Stimulated activated CD4-positive, alpha-beta T cell treated with anti-CD3 and anti-CD28 coated beads, Interleukin-2, amount 100 ng/mL, for 24 hours (primary cell): Measurements from ENCODE around the gene C11orf97.
A peak's percentile ranks its signal among the peaks of the same experiment; 100 is the strongest.
"Not testable (repeated sequence)": the region's sequence is repeated elsewhere in the genome, so short reads cannot be mapped to it uniquely, and the experiment has no call there.

Experiments used
- DNase-seq, 2 donors: peaks; one replicate each; pipeline ENCODE4 v3.0.0-alpha.2; 2020

The C11orf97 gene

DNA sequence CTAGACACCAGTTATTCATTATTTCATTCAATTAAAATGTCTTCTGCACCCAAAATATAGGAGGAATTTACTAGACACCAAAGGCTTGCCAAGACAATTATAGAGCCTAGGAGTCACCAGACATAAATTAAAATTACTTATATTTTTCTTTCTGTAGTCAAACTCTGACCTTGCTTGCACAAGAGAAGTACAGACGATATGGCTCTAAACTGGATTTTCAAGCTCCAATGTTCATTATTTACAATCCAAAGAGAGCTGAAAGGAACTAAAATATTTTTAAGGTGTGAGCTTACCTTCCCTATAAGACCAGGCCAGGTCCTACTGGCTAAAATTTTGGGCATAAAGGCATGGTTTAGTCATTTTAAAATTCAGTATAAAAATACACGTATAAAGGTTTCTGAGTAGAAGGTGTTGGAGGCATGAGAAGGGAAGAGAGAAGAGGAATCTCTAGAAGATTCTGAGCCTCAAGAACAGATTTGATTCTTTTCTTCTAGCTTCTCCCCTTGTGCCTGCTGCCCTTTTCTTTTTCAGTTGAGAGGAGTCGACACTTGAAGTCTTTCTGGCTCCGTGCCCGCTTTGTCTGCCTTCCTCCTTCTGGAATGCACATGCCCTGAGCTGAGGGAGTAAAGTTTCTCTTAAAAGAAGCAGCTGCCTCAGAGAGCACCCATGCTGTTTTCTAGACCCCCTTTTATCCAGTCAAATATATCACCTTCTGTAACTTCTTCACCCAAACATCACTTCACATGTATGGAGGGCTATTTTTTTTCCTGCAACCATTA lies 13.5 kb downstream of the C11orf97 start:
- DNase-seq: no peak

DNA sequence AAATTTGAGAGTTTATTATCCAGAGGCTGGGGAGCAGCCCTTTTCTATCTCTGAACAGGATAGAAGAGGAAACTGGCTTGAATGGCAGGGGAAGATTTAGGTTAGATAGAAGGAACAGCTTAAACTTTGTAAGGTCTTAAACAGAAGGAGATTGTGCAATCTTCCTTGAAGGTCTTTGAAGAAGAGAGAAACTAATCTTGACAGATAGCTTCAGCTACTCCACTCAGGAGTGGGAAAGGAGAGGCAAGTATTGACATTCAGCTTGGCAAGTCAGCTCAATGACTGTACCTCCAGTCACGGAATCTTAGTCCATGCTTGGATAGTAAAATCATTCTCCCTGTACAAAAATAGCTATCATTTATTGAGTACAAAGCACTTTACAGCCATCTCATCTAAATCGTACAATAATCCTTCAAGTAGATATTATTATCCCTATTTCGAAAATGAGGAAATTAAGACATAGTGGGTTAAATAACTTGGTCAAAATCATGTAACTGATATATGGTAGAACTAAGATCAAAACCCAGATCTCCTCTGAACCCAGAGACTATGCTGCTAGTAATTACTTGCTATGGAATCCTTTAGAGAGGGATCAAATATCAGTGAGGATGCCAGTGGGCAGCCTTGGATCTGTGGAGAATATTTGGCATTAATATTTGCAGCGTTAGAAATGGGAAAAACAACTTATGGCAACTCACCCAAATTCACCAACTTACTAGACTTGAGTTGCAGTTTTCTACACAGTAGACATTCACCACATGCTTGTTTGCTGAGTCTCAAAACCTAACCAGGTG lies 14.6 kb downstream of the C11orf97 start:
- no peak for DNase-seq

DNA sequence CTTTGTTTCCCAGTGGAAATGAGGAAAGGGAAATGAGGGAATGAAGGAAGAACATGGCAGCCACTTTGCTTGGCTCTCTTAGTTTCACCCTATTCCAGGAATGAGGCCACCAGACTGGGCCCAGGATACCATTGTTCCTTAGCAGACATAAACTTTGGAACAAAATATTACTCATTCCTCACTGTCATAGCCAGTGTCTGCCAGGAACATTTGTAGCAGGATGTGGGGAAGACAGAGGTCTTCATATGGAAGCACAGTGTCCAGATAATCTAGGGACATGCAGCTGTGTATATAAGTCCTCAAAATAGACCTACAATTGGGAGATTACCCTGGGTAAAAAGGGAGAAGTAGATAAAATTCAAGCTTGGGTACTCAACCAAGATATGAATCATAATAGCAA lies 16.3 kb downstream of the C11orf97 start:
- no peak for DNase-seq

DNA sequence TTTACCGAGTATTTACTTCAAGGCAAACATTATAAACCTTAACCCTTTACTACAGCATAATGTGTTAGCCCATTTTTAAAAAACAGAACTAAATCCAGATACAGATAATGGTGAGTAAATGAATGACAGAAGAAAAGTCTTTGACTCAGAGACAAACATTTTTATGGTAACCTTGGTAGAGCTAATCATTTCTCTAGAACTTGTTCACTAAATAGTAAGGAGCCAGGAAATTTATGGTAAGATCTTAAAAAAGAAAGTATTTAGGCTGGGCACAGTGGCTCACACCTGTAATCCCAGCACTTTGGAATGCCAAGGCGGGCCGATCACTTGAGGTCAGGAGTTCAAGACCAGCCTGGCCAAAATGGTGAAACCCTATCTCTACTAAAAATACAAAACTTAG lies 19.9 kb downstream of the C11orf97 start:
- DNase-seq: no peak

DNA sequence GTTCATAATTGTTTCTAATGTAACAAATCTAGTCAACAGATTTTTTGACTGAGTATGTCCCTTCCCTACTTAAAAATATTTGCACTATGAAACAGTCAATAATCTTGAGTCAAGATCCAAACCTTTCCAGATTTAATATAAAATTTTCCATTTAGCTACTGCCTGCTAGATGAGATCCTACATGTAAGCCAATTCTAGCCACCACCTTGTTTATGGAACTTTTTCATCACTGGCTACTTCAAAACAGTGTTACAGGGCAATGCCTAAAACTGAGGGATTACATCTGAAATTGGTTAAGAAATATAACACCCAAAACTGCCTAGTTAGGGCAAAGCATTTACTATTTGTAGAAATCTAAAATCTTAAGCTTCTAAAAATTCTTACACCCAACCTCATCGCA lies 20.9 kb downstream of the C11orf97 start:
- DNase-seq: no peak

DNA sequence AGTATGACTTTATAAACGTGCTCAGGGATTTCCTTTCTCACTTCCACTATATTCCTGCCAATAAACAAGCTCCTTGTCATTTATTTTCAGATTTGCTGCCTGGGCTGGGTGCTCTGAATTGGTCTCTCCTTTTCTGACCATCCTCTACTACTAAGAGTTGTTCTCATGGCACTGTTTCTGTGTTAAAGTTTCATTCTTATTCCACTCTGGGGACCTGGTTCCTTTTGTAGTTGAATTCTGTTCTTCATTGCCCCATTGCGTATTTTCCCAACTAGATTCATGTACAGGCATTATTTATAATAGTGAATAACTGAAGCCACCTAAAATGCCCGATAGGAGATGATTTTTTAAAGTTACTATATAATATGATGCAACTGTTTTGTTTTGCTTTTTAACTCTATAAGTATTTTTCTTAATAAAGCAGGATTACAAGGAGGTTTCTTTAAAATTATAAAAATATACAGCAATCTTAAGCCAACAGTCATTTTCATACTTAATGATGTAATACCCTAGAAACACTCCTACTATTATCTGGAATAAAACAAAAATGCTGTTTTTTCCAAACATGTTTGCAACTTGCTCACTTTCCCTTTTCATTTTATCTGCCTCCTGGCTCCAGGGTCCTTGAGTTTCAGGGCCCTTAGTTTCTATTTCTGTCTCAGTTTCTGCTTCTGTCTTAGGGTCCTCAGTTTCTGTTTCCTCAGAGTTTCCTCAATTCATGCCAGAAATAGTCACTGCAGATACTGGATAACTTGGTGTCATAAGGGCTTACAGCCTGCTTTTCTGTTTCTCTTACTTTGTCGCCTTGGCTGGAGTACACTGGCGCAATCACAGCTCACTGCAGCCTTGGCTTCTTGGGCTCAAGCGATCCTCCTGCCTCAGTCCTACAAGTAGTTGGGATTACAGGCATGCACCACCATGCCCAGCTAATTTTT lies 21.7 kb downstream of the C11orf97 start:
- DNase-seq: no peak

DNA sequence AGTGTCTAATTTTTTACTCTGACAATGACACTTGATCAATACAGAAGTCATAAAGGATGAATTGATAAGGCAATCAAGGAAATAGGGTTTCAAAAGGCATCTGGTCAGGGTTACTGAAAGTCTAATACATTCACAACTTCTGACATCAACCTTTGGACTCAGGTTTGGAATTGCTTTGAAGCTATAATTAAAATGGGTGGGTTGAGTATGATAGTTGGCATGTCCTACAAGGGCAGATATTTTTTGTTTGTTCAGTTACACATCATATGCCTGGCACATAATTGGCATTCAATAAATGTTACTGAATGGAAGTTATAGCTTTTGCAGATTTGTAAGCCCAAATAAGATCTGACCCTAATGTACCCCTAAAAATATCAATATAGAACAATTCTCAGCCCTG lies 24.1 kb downstream of the C11orf97 start:
- DNase-seq: no peak

DNA sequence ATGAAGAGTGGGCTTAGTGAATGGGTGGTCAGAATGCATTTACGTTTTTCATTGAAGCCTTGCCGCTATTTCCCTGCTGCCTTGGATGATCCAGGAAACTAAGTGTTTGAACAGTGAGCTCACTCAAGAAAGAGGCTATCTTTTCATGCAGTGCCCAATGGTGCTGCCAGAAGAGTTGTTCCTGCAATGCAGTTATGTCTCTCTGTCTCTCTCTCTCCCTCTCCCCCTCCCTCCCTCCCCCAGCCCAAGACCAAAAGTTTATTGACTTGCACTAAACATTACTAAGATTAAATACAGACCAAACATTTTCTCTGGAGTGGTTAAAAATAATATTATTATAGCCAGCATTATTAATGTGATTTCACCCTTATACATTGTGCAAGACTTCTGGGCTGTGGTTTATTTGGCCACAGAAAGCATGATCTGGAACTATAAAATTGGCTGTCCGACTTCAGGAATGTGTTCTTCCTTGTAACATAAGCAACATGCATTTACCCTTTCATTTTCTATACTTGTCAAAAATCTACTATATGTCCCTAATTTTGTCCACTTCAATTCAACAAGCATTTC lies 24.9 kb downstream of the C11orf97 start:
- DNase-seq: no peak

DNA sequence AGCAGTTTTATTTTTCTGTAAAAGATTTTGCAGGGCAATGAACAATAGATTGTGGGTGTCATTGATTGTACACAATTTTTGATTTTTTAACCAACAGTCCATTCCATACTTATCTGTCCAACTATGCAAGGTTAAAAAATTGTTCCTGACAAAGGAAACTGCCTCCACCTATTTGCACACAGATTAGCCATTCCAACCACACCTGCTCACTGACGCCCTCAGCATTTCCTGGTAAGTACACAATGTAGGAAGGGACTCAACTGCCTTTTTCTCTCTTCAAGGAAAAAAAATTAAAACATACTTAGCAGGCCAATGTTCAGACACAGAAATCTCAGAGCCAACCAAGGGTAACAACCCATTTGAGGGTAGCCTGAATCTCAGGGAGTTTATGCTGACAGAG lies 27.2 kb downstream of the C11orf97 start:
- DNase-seq: no peak

DNA sequence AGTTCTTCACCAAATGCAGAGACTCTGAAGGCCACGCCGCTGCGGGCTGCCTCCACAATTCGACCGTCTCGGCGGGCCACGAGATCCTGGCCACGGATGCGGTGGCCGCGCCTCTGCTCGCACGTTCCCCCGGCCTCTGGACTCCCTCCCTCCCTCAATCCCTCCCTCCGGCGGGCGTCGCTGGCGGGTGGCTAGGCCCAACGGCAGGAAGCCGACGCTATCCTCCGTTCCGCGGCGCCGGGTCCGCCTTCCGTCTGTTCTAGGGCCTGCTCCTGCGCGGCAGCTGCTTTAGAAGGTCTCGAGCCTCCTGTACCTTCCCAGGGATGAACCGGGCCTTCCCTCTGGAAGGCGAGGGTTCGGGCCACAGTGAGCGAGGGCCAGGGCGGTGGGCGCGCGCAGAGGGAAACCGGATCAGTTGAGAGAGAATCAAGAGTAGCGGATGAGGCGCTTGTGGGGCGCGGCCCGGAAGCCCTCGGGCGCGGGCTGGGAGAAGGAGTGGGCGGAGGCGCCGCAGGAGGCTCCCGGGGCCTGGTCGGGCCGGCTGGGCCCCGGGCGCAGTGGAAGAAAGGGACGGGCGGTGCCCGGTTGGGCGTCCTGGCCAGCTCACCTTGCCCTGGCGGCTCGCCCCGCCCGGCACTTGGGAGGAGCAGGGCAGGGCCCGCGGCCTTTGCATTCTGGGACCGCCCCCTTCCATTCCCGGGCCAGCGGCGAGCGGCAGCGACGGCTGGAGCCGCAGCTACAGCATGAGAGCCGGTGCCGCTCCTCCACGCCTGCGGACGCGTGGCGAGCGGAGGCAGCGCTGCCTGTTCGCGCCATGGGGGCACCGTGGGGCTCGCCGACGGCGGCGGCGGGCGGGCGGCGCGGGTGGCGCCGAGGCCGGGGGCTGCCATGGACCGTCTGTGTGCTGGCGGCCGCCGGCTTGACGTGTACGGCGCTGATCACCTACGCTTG lies 31.7 kb downstream of the C11orf97 start, which contains the start of gene FUT4:
FUT4 (plus strand) TSS at position 227 of the 951 bp plus-strand sequence; CDS start at position 440, 213 bp downstream.
- peak; percentile 73 to 82 for DNase-seq

DNA sequence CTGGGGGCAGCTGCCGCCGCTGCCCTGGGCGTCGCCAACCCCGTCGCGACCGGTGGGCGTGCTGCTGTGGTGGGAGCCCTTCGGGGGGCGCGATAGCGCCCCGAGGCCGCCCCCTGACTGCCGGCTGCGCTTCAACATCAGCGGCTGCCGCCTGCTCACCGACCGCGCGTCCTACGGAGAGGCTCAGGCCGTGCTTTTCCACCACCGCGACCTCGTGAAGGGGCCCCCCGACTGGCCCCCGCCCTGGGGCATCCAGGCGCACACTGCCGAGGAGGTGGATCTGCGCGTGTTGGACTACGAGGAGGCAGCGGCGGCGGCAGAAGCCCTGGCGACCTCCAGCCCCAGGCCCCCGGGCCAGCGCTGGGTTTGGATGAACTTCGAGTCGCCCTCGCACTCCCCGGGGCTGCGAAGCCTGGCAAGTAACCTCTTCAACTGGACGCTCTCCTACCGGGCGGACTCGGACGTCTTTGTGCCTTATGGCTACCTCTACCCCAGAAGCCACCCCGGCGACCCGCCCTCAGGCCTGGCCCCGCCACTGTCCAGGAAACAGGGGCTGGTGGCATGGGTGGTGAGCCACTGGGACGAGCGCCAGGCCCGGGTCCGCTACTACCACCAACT lies 32.5 kb downstream of the C11orf97 start:
- DNase-seq: no peak

DNA sequence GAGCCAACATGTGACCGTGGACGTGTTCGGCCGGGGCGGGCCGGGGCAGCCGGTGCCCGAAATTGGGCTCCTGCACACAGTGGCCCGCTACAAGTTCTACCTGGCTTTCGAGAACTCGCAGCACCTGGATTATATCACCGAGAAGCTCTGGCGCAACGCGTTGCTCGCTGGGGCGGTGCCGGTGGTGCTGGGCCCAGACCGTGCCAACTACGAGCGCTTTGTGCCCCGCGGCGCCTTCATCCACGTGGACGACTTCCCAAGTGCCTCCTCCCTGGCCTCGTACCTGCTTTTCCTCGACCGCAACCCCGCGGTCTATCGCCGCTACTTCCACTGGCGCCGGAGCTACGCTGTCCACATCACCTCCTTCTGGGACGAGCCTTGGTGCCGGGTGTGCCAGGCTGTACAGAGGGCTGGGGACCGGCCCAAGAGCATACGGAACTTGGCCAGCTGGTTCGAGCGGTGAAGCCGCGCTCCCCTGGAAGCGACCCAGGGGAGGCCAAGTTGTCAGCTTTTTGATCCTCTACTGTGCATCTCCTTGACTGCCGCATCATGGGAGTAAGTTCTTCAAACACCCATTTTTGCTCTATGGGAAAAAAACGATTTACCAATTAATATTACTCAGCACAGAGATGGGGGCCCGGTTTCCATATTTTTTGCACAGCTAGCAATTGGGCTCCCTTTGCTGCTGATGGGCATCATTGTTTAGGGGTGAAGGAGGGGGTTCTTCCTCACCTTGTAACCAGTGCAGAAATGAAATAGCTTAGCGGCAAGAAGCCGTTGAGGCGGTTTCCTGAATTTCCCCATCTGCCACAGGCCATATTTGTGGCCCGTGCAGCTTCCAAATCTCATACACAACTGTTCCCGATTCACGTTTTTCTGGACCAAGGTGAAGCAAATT lies 33.3 kb downstream of the C11orf97 start:
- DNase-seq: no peak

DNA sequence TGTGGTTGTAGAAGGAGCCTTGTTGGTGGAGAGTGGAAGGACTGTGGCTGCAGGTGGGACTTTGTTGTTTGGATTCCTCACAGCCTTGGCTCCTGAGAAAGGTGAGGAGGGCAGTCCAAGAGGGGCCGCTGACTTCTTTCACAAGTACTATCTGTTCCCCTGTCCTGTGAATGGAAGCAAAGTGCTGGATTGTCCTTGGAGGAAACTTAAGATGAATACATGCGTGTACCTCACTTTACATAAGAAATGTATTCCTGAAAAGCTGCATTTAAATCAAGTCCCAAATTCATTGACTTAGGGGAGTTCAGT lies 33.9 kb downstream of the C11orf97 start:
- DNase-seq: no peak

DNA sequence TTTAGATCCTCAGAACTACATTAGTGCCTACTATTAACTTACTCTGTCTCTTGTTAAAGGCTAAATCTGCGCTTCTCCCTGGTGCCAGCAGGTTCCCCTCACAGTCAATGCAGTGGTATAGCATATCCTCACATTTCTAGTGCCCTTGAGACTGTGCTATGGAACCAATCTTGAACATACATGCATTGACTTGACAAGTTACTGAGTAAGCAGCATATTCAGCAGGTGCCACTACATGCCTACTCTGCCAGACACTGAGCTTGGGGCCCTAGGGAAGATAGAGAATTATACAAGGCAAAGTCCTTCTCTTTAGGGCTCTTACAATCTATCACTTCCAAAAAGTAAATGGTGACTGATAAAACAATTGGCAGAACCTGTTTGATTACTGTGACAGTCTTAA lies 34.6 kb downstream of the C11orf97 start:
- DNase-seq: no peak

DNA sequence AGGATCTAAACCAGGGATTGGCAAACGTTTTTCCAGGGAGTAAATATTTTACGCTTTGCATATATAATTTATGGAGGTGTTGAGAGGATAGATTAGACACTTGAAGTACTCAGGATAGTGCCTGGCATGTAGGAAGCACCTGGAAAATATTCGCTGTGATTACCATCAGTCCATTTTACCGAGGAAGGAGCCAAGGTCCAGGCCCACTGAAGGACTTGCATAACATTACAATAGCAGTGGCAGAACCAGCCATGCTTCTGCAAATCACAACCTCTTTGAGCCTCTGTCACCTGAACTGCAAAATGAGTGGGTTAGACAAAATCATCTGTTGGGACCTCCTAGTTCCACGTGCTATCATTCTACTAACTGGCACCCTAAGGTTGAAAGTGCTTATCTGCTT lies 36.9 kb downstream of the C11orf97 start:
- DNase-seq: no peak

DNA sequence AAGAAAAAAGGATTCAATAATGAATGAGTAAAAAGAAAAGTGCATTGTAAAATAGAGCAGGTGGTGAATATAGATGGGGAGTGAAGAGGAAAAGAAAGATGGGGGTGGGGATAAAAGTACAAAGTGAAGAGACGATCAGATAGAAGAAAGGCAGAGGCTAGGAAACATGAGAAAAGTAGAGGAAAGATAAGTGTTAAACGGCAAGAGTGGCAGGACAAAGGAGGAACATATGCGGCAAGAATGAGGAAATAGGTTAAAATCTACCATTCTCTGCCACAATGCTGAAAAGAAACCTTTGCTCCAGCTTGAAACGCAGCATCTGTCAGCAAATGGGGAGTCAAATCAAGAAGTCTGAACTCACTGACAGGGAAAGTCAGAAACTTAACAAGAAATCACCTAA lies 38.3 kb downstream of the C11orf97 start:
- no peak for DNase-seq

DNA sequence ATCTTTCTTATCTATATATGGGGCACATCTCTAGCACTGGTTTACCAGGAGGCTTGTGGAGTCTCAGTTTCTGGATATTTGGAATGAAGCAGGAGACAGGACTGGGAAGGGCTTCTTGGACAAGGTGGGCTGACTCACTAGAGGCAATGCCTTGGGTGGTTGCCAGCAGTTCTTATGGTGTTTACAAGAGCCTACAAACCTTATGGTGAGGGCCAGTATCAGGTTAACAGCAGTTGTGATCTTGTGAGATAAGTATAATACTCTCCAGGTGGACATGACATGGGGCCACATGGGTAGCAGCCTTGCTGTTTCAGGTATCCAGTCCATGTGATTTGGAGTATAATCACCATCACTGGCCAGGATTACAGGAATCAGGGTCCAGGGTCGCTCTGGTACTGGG lies 41.7 kb downstream of the C11orf97 start:
- DNase-seq: no peak

DNA sequence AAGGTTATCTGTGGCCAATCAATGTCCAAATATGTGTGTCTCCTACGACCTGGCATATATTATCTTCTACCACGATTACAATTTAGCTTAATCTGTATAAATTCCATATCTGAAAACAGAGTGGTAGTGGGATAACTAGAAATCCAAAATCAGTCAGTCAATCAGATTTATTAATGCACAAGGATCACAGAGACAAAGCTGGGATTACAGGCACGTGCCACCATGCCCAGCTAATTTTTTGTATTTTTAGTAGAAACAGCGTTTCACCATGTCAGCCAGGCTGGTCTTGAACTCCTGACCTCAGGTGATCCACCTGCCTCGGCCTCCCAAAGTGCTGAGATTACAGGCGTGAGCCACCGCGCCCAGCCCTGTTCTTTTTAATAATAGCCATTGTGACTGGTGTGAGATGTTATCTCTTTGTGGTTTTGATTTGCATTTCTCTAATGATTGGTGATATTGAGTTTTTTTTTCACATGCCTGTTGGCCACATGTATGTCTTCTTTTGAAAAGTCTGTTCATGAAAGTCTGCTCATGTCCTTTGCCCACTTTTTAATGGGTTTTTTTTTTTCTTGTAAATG lies 43.6 kb downstream of the C11orf97 start:
- not testable (repeated sequence) for DNase-seq

DNA sequence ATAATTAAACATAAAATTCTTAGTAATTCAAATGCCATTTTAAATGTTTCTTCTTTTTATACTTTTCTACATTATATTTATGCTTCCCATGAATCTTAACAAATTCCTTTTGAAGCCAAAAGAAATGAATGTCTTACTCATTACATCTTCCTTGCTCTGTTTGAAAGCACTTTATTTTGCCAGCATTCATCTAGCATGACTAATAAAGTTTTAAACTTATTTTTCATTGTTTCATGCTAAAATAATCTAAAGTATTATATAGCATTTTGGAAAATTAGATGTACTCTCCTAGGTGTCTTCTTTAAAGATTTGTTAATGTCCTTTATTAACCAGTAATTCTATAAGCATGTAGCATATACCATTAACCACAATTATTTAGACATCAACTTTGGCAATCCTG lies 45.2 kb downstream of the C11orf97 start:
- DNase-seq: no peak

DNA sequence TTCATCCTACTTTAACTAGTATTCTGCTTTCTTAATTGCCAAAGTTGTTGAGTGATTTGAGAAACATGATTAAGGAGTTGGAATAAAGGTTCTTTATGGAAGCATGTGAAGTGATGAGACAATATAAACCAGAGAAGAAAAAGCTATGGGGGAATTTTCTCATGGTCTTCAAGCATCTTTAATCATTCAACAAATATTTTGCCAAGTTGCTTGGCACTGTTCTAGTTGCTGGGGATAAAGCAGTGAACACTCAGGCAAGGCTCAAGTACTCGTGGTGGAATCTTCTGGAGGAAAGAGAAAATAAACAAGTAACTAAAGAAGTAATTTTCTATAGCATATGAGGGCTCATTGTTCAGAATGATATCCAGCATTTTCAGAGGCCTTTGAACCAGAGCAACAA lies 45.7 kb downstream of the C11orf97 start:
- no peak for DNase-seq
